IPS-NIHi7 (cell line): ENCODE data around the gene SLC35C1.
"Not testable (repeated sequence)": the region's sequence is repeated elsewhere in the genome, so short reads cannot be mapped to it uniquely, and the experiment has no call there.

ENCODE experiments used
- DNase-seq: peaks from one replicate; pipeline ENCODE4 v3.0.0; 2012; ENCODE audit warnings: mixed read lengths; ENCODE audit errors: extremely low spot score

SLC35C1 gene

DNA sequence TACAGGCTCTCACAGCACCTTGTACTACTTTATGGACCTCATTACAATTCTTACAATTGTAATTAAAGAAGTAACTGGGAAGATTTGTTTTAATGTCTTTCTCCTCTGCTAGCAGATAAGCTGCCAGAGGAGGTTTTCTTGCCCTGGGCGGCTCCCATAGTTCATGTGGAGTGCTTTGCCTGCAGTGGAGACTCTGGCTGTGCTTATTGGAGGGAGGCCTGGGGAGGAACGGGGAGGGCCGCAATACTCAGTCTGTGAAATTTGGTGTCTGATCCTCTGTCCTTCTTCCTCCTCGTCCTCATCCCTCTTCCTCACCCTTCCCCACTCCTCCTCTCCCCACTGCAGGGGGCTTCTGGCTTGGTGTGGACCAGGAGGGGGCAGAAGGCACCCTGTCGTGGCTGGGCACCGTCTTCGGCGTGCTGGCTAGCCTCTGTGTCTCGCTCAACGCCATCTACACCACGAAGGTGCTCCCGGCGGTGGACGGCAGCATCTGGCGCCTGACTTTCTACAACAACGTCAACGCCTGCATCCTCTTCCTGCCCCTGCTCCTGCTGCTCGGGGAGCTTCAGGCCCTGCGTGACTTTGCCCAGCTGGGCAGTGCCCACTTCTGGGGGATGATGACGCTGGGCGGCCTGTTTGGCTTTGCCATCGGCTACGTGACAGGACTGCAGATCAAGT is 5.6 kb downstream of the SLC35C1 start:
- peak; percentile 2 for DNase-seq

DNA sequence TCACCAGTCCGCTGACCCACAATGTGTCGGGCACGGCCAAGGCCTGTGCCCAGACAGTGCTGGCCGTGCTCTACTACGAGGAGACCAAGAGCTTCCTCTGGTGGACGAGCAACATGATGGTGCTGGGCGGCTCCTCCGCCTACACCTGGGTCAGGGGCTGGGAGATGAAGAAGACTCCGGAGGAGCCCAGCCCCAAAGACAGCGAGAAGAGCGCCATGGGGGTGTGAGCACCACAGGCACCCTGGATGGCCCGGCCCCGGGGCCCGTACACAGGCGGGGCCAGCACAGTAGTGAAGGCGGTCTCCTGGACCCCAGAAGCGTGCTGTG is 6.1 kb downstream of the SLC35C1 start:
- peak; percentile 5 for DNase-seq

- no peak for DNase-seq
These were observed 6.8 kb downstream of the SLC35C1 start for GRCh38 chr11:45811571-45812290.

DNA sequence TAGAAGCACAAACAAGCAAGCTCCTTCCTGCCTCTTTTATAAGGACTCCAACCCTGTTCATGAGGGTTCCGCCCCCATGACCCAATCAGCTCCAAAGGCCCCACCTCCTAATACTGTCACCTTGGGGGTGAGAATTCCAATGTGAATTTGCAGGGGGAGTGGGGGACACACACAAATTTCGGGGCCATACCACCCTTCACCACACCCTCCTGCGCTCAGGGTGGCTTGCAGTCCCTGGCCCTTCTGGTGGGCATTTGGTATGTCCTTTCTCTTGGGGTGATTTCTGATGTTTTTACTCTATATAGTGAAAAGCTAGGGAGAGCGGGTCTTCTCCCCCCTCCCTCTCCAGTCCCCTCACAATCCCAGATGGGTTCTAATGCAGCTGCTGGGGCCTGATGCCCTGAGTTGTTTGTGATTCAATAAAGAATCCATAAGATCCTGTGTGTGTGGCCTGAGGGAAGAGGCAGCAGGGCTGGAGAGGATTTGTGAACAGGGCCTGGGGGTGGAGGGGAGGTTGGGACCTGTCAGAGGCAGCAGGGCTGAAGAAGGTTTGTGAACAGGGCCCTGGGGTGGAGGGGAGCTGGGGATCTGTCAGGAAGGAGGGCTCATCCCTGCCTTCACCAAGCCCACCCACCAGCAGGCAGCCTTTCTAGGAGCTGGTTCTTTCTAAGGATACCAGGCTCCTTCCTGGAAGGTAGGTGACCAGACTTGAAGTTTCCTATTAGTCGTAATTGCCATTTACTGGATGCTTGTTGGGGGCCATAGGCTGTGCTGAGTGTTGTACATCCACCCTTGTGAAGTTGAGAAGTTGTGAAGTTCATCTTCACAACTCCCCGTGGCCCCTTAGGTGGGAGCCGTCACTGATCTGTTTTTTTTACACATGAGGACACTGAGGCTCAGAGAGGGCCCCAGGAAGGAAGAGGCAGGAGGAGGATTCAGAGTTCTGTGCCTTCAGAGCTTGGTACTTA is 7.9 kb downstream of the SLC35C1 start:
- DNase-seq = no peak

GRCh38 chr11:45815747-45816146 is 10.8 kb downstream of the SLC35C1 start:
- DNase-seq = peak; percentile 55

- peak; percentile 75 for DNase-seq
These were observed 11.7 kb downstream of the SLC35C1 start for GRCh38 chr11:45816614-45817013.

DNA sequence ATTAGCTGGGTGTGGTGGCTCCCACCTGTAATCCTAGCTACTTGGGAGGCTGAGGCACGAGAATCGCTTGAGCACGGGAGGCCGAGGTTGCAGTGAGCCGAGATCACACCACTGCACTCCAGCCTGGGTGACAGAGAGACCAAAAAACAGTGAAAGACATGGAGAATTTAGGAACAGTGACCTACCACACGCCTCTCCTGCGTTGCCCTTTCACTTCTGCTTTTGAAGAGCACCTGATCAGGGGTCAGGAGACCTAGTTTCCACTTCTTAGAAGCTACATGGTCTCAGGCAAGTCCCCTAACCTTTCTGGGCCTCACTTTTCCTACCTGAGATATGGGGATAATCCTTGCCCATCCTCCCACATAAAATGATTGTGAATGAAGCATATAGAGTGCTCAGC is 12.2 kb downstream of the SLC35C1 start:
- DNase-seq = no peak

DNA sequence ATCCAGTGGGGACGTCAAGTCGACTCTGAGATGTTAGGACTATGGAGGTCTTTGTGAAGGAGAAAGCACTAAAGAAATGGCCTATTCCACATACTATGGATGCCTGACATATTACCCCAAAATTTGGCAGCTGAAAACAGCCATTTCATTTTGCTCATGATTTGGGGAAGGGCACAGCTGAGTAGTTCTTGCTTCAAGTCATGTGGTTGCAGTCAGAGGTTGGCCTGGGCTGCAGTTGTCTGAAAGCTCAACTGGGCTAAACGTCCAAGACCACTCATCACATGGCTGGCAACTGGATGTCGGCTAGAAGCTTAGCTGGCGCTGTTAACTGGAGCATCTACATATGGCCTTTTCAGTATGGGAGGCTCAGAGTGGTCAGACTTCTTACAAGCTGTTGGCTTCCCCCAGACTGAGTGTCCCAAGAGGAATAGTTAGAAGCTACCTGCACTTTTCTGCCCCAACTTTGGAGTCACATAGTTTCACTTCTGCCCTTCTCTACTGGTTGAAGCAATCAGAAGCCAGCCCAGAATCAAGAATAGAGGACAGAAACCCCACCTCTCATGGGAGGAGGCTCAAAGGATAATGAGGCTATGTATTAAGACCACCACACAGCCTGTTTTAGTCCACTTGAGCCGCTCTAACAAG is 14.1 kb downstream of the SLC35C1 start:
- DNase-seq = no peak

GRCh38 chr11:45820211-45820857 is 15.4 kb downstream of the SLC35C1 start:
- no peak for DNase-seq

GRCh38 chr11:45826492-45826891 is 21.5 kb downstream of the SLC35C1 start:
- DNase-seq = not testable (repeated sequence)

DNA sequence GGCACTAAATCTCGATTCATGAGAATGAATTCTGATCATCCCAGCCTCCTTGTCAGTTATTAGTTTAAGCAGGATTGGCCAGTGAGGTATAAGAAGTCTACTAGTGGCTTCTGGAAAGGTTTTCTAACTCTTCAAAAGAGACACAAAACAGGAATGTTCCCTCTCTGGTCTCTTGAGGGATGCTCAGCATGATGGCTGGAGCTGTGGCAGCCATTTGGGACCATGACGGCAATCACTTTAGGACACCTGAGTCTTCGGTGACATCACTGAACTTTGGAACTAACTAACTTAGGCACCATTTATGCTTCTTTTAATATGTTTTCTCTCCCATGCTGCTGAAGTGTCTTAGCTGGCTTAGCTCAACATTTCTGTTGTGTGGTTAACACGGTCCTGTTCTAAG is 22.2 kb downstream of the SLC35C1 start:
- DNase-seq = no peak

GRCh38 chr11:45828996-45829395 is 24.0 kb downstream of the SLC35C1 start:
- DNase-seq = no peak

GRCh38 chr11:45830596-45830995 is 25.6 kb downstream of the SLC35C1 start:
- DNase-seq = no peak

DNA sequence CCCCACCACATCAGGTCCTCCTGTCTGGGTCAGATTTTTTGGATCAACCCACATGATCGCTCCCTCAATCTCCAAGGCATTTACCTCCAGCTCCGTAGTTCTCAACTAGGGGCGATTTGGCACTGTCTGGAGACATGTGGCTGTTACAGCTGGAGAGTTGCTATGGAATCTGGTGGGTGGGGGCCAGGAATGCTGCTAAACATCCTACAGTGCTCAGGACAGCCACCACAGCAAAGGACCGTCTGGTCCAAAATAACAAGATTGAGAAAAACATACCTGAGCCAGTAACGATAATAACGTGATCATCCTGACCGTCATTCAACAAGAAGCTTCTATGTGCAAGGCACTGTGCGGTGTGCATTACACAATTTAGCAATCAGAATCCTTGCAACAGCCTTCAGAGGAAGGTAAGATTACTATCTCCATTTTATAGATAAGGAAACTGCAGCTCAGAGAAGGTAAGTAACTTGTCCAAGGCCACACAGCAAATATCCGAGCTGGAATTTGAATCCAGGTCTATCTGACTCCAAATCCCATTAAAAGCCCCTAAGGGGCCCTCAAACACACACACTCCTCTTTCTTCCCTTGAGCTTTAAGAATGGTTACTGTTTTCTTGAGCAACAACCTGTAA is 28.0 kb downstream of the SLC35C1 start:
- DNase-seq = no peak

DNA sequence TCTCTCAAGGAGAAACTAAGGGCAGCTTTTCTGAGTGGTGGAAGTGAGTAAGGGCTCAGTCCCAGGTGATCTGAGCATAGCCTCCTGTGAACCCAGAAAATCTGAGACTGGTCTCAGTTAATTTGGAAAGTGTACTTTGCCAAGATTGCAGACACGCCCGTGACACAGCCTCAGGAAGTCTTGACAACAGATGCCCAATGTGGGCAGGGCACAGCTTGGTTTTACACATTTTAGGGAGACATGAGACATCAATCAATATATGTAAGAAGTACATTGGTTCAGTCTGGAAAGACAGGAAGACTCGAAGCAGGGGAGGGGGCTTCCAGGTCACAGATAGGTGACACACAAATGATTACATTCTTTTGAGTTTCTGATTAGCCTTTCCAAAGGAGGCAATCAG is 28.8 kb downstream of the SLC35C1 start:
- DNase-seq = no peak

- DNase-seq = no peak
These were observed 29.4 kb downstream of the SLC35C1 start for GRCh38 chr11:45834298-45834756.

GRCh38 chr11:45839204-45839603 is 34.3 kb downstream of the SLC35C1 start:
- no peak for DNase-seq

- DNase-seq = not testable (repeated sequence)
These were observed 35.3 kb downstream of the SLC35C1 start for GRCh38 chr11:45840251-45840650.

GRCh38 chr11:45843158-45843924 is 38.4 kb downstream of the SLC35C1 start:
- peak; percentile 90 for DNase-seq
